Fibroblast of lung (primary cell): Measurements from ENCODE around the gene KRT72.

ENCODE experiments used
- EZH2 ChIP-seq: IDR thresholded peaks from 2 replicates; pipeline ENCODE4 v1.5.1; 2012; ENCODE audit warnings: low read length, control low read depth, mild to moderate bottlenecking; ENCODE audit errors: missing control alignments
- TF ChIP-seq, protein P1 (sequence below), 2 donors: IDR thresholded peaks in 1 of 2; conservative IDR thresholded peaks in 1 of 2; 1 replicate in 1 of 2; 2 replicates in 1 of 2; pipeline ENCODE4 v1.5.1; 2011 to 2012; ENCODE audit warnings: low read length in 2 of 2, control low read depth in 1 of 2, inconsistent platforms in 1 of 2, low read depth in 1 of 2, mild to moderate bottlenecking in 1 of 2

DNA sequence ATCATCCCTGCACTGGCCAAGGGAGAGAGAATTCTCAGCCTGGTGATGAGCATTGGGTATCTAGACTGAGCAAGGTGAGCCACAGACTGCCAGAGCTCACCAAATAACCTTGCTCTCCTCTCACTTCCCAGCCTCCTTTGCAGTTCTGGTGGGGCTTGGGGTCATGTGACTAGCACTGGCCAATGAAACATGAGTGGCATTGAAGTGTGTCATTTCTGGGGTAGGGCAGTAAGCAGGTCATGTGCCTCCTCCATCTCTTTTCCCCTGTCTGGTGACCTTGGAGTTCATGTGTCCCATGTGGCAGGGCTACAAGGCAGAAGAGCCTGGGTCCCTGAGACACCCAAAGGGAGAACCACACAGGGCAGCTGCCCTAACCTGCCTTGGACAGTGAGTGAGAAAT lies 3.6 kb upstream of the KRT72 start:
- TF ChIP-seq, protein P1, sequence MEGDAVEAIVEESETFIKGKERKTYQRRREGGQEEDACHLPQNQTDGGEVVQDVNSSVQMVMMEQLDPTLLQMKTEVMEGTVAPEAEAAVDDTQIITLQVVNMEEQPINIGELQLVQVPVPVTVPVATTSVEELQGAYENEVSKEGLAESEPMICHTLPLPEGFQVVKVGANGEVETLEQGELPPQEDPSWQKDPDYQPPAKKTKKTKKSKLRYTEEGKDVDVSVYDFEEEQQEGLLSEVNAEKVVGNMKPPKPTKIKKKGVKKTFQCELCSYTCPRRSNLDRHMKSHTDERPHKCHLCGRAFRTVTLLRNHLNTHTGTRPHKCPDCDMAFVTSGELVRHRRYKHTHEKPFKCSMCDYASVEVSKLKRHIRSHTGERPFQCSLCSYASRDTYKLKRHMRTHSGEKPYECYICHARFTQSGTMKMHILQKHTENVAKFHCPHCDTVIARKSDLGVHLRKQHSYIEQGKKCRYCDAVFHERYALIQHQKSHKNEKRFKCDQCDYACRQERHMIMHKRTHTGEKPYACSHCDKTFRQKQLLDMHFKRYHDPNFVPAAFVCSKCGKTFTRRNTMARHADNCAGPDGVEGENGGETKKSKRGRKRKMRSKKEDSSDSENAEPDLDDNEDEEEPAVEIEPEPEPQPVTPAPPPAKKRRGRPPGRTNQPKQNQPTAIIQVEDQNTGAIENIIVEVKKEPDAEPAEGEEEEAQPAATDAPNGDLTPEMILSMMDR (conservative IDR thresholded peaks at IDR 0.05 in 1 of 2, IDR thresholded peaks at IDR 0.05 in 1 of 2; ENCODE audit: low read depth in 1 of 2, low read length in 2 of 2), result no peak
- TF ChIP-seq EZH2, result no peak
